Ureter (tissue), 1 donor: ENCODE results near the gene RFC5. TPM values are rescaled to one million over a fixed set of nuclear protein-coding genes. Genes with fewer than 3 reads are reported as not detected.
"Not testable (repeated sequence)": the region's sequence is repeated elsewhere in the genome, so short reads cannot be mapped to it uniquely, and the experiment has no call there.

ENCODE experiments used
- DNase-seq: peaks from one replicate; pipeline ENCODE4 v3.0.0-alpha.2; 2020; ENCODE audit warnings: low spot score
- total RNA-seq: library from RNA; stranded (reverse); gene quantifications from one replicate; pipeline ENCODE4 v1.2.4, GENCODE V29; 2023
- donor health status: DM: yes; HTN: yes; CAD: no.

Gene RFC5
- 18.4 TPM for total RNA-seq

DNA sequence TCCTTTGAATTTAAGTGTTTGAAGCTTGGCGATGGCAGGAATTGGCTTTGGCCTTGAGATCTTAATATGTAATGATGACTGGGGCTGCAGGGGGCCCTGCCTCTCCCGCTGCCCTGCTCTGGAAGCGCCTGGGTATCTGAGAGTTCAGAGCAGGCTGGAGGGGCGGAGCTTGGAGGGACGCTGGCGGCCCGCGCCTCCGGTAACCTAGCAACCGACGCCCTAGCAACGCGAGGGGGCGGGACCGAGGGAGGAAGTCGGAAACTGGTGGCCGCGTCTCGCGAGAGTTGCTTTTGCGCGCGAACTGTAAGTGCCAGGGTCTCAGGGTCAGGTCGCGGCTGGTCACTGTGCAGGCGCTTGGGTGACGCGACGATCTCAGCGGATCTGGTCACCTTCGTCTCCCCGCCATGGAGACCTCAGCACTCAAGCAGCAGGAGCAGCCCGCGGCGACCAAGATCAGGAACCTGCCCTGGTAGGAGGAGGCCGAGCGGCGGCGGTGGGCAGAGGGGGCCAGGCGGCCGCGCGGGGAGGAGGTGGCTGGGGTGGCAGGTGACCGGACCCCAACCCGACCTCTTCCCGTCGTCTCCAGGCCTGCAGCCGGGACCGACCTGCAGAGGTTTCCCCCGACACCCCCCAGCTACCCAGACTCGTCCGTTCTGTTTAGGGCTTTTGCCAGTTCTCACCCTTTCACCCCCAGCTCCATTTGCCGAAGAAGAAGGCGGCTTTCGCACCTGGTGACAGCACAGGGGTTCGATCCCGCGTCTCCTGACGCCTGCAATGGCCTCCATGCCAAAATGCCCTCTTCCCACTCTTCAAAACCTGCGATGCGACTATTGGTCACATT is at the start of gene RFC5:
Gene RFC5, plus strand, starts transcription at position 280 of the 841 bp plus-strand sequence. Its CDS starts 125 bp downstream, at position 405.
- peak; percentile 98 for DNase-seq

DNA sequence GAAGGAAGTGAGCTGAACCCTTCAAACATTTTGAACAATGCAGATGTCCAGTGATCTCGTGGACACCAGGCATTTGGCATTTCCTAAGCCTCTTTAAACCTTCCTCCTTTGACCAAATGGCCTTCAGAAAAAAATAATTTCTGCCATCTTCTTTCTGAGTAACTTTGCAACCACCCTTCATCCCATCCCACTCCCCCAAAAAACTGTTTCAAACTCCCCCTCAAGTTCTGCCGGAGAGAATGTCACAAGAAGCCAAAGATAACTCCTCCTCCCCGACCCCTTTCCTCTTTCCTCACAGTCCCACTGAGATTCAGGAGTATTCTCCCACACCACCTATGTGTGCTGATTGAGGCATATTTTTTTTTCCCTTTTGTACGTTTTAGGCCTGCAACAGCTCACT is 49.5 kb upstream of the RFC5 start:
- no peak for DNase-seq

DNA sequence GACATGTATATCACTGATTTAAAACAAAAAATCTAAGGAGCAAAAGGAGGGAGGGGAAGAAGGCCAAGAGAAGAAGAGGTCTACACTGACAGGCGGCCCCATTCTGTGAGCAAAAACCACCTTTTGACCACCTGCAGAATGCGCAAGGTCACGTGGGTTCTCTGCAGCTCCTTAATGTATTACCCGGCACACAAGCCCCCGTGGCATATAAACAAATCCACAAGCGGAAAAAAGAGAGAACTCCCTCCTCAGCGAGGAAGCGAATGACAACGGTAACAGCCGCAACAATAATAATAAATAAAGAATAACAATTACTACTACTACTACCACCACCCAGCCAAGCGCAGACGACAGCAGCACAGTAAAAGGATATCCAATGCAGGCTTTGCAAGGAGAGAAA is 49.0 kb upstream of the RFC5 start:
- no peak for DNase-seq

DNA sequence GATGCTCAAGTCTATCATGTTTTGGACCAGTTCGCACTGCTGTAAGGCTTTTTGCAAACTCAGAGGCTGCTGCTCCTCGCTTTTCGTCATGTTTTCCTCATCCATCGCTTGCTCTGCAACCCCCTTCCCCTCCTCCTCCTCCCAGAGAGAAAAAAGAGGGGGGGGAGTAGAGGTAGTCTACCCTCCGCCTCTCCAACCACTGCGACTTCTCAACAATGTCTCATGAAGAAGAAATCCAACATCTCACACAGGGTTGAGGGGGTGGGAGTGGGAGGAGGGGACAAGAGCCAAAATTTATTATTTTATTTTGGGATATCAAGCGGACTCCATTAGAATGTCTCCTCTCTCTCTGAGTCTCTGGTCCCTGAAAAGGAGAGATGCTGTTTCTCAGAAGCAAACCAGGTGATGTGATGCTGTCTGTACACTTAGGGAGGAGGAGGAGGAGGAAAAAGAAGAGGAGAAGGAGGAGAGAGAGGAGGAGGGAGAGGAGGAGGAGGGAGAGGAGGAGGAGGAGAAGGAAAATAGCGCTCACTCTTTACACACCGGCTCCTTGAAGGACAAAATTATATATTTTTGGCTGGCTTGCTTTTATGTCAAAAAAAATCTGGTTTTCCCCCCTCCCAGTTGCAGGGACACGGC is 48.2 kb upstream of the RFC5 start:
- no peak for DNase-seq

- DNase-seq, result peak; percentile 76
Observed at GRCh38 chr12:117968826-117969659, 47.5 kb upstream of the RFC5 start, which contains the start of gene KSR2. Gene KSR2 (minus strand): TSS chr12:117968990. CDS start chr12:117968255, 735 bp downstream.

GRCh38 chr12:117970334-117970733 is 46.2 kb upstream of the RFC5 start:
- DNase-seq, result no peak

DNA sequence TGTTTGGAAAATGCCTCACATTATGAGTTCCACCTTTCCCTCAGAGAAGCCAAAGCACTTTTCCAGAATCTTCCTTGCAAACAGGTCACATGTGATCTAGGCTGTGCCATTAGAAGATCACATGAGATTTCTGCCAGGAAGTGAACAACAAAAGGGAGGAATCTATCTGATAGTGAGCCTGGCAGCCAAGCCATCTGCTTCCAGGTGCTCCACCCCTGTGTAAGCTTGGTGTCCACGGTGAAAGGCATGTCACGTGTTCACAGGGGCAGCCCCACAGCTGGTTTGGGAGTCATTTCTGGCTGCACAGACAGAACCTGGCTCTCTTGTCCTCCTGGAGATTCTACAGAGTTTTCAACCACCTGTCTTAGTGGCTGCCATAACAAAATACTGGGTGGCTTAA is 44.2 kb upstream of the RFC5 start:
- DNase-seq, result no peak

GRCh38 chr12:117975006-117975405 is 41.5 kb upstream of the RFC5 start:
- no peak for DNase-seq

GRCh38 chr12:117977373-117977772 is 39.1 kb upstream of the RFC5 start:
- DNase-seq, result no peak

DNA sequence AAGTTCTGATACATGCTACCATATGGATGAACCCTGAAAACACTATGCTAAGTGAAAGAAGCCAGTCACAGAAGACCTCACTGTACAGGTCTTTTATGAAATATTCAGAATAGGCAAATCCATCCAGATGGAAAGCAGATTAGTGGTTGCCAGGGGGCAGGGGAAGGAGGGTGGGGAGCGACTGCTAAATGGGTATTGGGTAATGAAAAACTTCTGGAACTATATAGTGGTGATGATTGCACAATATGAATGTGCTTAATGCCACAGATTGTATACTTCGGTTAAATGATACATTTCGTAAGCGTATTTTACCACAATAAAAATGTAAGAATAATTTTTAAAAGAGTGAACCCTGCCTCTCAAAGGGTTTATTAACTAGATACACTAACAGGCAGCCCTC is 35.9 kb upstream of the RFC5 start:
- no peak for DNase-seq

DNA sequence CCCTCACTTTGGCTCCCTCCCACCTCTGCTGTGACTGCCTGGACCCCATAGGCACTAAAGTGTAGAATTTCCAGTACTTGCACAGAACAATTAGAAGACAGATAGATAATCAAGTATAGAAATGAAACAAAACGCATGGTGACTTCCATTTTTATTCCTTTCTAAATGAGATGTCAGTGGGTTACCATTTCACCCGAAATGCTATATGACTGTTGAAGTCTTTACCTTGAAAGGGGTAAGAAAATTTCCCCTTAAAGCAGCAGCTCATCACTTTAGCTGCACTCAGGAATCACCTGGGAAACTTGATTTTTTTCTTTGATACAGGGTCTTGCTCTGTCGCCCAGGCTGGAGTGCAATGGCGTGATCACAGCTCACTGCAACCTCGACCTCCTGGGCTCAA is 35.2 kb upstream of the RFC5 start:
- DNase-seq, result no peak

GRCh38 chr12:117985182-117985581 is 31.3 kb upstream of the RFC5 start:
- DNase-seq, result no peak

GRCh38 chr12:117986705-117987469 is 29.6 kb upstream of the RFC5 start:
- DNase-seq, result no peak

DNA sequence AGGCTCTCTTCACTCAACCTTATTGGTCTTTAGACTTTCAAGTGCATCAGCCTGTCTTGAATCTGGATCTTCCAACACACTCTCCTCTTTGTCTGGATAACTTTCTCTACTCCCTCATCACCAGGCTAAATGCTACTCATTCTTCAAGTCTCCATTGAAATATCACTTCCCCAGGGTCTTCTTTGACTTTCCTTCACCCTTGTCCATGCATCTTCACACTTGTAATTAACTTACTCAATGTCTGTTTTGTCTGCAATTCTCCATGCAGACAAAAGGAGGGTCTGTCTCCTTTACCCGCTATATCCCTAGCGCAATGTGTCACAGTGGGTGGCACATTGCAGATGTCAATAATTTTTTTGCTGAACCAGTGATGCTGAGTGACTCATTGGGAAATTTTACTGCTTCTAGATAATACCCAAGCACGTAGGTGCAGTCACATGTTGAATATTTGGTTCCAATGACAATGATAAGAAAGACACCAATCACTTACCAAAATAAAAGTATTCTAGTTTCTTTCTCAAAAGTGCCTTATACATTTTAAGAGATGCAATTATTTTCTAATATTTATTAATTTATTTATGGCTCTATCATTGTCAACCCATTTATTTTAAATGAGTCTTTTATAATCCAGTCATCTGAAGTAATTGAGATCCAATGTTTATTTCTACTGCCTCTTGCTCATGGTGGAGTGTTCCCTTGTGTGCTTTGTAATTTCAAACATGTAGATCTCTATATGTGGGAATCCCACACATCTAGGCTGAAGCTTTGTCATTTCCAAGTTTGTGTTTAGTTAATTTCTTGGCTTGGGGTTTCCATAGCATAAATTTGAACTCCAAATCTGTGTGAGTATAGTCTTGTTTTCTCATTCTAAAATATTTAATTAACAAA is 21.7 kb upstream of the RFC5 start:
- no peak for DNase-seq

GRCh38 chr12:117998719-117999118 is 17.8 kb upstream of the RFC5 start:
- DNase-seq, result no peak

DNA sequence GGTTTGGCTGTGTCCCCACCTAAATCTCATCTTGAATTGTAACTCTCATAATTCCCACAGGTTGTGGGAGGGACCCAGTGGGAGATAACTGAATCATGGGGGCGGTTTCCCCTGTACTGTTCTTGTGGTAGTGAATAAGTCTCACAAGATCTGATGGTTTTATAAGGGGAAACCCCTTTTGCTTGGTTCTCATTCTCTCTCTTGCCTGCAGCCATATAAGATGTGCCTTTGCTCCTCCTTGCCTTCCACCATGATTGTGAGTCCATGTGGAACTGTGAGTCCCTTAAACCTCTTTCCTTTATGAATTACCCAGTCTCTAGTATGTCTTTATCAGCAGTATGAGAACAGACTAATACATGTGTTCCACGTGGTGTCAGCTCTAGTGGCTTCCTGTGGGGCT is 16.7 kb upstream of the RFC5 start:
- not testable (repeated sequence) for DNase-seq

DNA sequence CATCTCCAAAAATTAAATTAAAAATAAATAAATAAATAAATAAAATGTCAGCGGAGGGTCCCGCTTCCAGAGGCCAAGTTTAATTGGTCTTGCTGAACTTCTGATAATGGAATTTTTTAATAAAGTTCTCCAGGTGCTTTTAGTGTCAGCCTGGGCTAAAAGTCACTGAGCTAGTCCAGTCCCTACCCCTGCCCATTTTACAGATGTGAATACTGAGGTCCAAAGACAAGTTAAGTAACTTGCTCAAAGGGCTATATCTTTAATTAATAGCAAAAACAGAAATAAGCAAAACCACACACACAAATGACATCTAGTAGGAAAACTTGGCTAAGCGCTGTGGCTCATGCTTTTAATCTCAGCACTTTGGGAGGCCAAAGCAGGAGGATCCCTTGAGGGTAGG is 5.6 kb upstream of the RFC5 start:
- no peak for DNase-seq

DNA sequence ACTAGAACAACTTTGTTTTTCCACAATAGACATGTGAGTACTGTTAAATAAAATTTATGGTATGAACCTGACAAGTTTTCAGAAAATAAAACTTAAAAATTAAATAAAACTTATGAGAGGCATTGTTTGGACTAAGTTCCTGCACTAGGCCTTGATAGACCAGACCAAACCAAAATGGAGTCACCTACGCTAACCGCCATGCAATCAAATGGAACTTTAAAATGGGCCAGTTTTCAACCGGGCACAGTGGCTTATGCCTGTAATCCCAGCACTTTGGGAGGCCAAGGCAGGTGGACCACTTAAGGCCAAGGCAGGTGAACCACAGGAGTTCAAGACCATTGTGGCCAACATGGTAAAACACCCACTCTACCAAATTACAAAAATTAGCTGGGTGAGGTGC is 5.1 kb upstream of the RFC5 start:
- DNase-seq, result no peak

- DNase-seq, result no peak
Observed at GRCh38 chr12:118011961-118012360, 4.5 kb upstream of the RFC5 start.

GRCh38 chr12:118013283-118013682 is 3.2 kb upstream of the RFC5 start:
- DNase-seq, result no peak

DNA sequence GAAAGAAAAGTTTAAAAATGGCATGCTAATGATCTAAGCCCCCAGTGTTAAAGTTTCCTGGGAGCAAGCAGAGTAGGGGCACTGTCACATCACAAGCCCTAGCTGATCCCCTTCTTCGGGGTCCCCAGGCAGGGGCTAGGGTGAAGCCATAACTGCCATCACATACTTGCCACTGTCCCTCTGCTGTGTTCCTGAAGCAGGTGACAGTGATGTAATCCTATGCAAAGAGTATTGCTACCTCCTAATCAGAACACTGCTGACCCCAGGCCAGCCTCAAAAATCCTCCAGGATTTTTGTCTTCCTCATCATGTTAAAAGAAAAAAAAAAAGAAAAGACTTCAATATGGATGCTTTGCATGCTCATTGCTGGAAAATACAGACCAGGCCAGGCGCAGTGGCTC is 1.2 kb upstream of the RFC5 start:
- DNase-seq, result no peak
